ENCODE data around the gene FGFBP3.

FGFBP3 gene

GRCh38 chr10:91924212-91925021 is 15.1 kb upstream of the FGFBP3 start:
- DNase-seq (ENCODE audit: low read depth): peak; percentile 10
- TF ChIP-seq, protein P1, sequence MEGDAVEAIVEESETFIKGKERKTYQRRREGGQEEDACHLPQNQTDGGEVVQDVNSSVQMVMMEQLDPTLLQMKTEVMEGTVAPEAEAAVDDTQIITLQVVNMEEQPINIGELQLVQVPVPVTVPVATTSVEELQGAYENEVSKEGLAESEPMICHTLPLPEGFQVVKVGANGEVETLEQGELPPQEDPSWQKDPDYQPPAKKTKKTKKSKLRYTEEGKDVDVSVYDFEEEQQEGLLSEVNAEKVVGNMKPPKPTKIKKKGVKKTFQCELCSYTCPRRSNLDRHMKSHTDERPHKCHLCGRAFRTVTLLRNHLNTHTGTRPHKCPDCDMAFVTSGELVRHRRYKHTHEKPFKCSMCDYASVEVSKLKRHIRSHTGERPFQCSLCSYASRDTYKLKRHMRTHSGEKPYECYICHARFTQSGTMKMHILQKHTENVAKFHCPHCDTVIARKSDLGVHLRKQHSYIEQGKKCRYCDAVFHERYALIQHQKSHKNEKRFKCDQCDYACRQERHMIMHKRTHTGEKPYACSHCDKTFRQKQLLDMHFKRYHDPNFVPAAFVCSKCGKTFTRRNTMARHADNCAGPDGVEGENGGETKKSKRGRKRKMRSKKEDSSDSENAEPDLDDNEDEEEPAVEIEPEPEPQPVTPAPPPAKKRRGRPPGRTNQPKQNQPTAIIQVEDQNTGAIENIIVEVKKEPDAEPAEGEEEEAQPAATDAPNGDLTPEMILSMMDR (IDR thresholded peaks at IDR 0.05; ENCODE audit: insufficient read depth, low read depth, low read length, missing control alignments): no peak
- H3K4me3 ChIP-seq (ENCODE audit: low read length): peak overlapping the region; percentile 94

DNA sequence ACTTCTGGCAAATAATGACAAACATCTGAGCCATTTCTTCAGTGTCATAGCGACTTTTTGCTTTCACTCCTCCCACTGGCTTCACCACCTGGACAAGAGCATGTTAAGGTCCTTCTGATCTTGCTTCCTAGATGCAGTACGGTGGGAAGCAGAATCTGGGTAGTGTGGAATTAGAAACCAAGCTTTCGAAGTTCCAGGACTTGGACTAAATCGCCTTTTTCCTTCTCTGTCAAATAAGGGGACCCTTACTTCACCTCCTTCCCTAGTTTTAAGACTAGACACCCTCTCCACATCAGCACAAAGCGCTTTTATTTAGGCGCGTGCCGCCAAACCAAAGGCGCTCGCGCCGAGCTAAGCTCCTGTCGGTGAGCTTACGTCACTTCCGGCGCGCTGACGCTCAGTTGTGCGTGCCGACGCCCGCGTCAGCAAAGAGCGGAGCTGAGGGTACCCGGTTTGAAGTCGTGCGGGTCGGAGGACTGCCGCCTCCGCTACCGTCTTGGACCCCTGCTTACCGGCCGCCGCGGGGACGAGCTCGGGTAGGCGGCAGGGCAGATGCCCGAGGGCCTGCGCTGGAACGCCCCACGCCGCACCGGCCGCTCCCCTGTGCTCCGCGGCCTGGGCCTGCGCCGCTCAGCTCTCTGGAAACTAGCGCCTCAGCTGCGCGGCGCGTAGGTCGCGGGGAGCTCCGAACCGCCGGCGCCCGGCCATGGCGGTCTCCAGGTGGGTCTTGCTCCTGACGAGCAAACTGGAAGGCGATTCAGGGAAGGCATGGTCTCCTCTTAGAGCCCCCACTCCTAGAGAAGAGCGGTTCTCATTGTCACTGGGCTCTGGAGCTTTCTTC is 14.3 kb upstream of the FGFBP3 start, which contains the start of gene BTAF1:
Gene BTAF1 (plus strand): TSS at position 400 of the 841 bp plus-strand sequence. CDS start 307 bp downstream, at position 707.
- TF ChIP-seq, protein P1 (IDR thresholded peaks at IDR 0.05; ENCODE audit: insufficient read depth, low read depth, low read length, missing control alignments): no peak
- peak within 1 kb of the TSS; percentile 94 for H3K4me3 ChIP-seq (ENCODE audit: low read length)
- peak; percentile 95 for DNase-seq (ENCODE audit: low read depth)

- TF ChIP-seq, protein P1 (IDR thresholded peaks at IDR 0.05; ENCODE audit: insufficient read depth, low read depth, low read length, missing control alignments): no peak
- no peak overlapping the region for H3K4me3 ChIP-seq (ENCODE audit: low read length)
- no peak for DNase-seq (ENCODE audit: low read depth)
Observed at GRCh38 chr10:91919651-91920050, 10.4 kb upstream of the FGFBP3 start.

- H3K4me3 ChIP-seq (ENCODE audit: low read length): no peak overlapping the region
- TF ChIP-seq, protein P1 (IDR thresholded peaks at IDR 0.05; ENCODE audit: insufficient read depth, low read depth, low read length, missing control alignments): no peak
- DNase-seq (ENCODE audit: low read depth): no peak
Observed at GRCh38 chr10:91910467-91910866, 1.2 kb upstream of the FGFBP3 start.

DNA sequence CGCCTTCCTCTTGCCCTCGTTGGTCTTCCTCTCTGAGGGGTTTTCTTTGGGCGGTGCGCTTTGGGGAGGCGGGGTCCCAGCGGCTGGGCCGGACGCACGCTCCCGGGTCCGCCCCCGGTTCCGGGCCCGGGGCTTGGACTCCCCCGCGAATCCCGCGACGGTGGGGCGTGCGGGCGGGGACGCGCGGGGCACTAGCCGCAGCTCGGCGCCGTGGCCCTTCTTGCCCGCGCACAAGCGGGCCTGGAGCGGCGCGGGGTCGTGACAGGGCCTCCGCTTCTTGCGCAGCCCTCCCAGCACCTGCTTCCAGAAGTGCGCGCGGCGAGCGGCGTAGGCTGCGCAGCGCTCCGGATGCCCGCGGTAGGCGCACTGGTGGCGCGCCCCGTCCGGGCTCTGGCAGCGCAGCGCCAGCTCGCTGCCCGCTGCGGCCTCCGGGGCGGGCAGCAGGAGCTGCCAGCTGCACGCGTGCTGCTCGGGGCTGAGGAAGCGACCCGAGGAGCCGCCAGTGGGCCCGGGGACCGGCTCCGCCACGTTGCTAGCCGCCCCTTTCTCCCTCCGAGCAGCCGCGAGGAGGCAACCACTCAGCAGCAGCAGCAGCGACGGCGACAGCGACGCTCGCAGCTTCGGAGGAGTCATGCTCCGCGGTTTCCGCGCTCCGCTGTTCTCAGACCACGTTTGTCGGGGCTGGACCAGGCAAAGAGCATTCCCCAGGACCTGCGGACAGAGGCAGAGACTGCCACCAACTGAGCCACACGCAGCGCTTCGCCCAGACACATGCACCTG is 759 bp downstream of the FGFBP3 start:
- H3K4me3 ChIP-seq (ENCODE audit: low read length): peak overlapping the region; percentile 71
- TF ChIP-seq, protein P1 (IDR thresholded peaks at IDR 0.05; ENCODE audit: insufficient read depth, low read depth, low read length, missing control alignments): peak; percentile 51
- DNase-seq (ENCODE audit: low read depth): peak; percentile 69

DNA sequence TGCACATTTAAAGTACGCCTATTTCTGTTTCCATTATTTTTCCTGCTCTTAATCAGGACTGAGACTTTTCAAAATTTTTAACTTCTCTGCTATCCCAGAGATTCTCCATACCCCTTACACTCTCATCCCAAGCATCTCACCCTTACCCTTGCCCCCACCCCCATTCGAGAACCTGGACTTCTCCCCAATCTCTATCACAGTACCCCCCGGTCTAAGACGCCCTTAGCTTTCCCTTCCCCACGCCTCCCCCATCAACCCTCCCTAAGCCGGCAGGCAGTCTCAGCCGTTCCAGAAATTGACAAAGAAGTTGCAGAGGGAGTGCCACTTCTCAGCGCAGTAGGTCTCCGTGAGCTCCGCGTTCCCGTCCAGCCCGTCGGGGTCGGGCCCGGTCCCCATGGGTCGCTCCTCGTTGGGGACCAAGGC is 1.4 kb downstream of the FGFBP3 start:
- H3K4me3 ChIP-seq (ENCODE audit: low read length): peak overlapping the region; percentile 71
- no peak for DNase-seq (ENCODE audit: low read depth)
- TF ChIP-seq, protein P1 (IDR thresholded peaks at IDR 0.05; ENCODE audit: insufficient read depth, low read depth, low read length, missing control alignments): no peak

Measured in epithelial cell of esophagus (primary cell).